DMS153 treated with DMSO at 0.1 percent for 48 hours (cell line): ENCODE data around the gene METTL22.

Source experiments
- DNase-seq: peaks from one replicate; lab custom pipeline; 2025; ENCODE audit not compliant: unreplicated experiment; lab: John Stamatoyannopoulos, UW

Gene METTL22, protein sequence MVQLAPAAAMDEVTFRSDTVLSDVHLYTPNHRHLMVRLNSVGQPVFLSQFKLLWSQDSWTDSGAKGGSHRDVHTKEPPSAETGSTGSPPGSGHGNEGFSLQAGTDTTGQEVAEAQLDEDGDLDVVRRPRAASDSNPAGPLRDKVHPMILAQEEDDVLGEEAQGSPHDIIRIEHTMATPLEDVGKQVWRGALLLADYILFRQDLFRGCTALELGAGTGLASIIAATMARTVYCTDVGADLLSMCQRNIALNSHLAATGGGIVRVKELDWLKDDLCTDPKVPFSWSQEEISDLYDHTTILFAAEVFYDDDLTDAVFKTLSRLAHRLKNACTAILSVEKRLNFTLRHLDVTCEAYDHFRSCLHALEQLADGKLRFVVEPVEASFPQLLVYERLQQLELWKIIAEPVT

DNA sequence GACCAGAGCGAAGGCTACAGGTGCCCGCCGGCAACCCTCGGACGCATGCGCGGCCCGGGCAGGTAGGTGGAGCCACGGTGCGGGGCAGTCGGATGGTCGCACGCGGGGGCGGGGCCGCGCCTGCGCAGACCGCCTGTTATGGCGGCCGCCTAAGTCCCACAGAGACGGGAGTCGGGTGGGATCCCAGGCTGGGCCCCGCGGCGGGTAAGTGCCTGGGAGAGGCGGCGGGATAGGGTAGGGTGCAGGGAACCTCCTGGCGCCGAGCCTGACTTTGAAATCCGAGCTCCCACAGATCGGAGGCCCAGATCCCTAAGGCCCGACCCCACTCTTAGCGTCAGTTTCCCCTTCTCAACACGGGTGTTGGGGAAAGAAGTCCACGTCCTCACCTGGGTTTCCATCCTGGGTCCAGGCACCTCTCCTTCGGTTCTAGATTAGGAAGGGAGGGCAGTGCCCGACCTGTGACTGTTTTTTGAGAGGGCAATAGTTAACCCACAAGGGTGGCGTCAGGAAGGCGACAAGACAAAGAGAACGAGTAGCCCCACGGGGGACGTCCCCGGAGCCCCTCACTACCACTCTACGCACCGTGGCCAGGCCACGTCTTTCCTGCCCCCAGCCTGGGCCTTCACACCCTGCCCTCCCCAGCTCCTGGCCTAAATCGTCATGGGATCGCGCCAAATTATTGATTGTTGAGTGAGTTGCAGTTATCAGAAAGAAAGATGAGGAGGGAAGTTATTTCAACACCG is at the start of gene METTL22:
Gene METTL22, plus strand, starts transcription at position 127 of the 743 bp plus-strand sequence. CDS start 3,968 bp downstream, outside the sequence.
- DNase-seq = peak; percentile 67

GRCh38 chr16:8572063-8572918 is 49.2 kb upstream of the METTL22 start:
- DNase-seq = no peak

GRCh38 chr16:8572919-8573724 is 48.4 kb upstream of the METTL22 start:
- peak; percentile 20 for DNase-seq

DNA sequence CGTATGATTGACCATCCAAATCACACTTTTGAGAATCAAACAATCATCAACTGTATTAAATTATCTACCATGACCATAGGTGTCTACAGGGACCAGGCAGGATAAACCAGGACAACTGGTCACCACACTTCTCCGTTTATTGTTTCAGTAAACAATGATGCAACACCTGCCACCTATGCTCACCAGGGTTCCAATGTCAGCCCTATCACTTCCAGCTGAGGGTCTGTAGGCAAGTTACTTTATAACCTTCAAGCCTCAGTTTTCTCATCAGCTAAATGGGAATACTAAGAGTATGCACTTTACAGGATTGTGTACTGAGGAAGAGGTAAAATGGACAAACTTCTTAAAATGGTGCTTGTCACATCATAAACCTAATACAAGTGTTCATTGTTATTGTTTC is 46.1 kb upstream of the METTL22 start:
- DNase-seq = no peak

DNA sequence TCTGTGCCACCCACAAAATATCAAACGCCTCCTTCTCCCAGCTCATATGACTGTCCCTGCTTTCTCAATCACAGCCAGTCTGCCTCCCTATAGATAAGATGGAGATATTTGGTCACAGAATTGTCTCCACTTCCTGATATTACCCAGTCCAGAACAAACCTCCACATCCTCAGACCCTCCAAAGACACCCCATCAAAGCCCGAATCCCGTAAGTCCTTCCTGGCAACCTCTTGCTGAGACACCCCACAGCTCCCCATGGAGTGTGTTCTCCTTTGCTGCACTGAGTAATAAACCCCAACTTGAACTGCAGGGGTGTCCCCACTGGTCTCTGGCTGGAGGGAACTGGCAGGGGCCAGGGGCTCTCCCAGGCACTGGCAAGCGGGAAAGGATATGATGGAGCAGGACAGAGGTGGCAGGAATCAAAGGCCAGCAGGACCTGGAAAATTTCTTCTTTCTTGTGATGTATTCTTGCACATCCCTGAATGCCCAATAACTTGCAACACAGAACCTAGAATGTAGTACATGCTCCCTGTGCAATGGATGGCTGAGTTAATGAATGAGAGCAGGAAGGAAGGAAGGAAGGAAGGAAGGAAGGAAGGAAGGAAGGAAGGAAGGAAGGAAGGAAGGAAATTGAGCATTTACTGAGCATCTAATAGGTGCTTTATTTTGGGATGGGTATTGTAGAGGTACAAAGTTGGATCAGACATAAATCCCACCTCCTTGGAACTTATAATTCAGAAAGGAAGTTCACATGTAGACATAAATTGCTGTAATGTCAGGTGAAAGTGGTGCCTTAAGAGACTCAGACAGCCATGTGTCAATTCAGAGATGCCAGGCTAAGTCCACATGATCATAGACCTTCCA is 45.1 kb upstream of the METTL22 start:
- DNase-seq = no peak

- no peak for DNase-seq
Measured at GRCh38 chr16:8577678-8578304, 43.7 kb upstream of the METTL22 start.

DNA sequence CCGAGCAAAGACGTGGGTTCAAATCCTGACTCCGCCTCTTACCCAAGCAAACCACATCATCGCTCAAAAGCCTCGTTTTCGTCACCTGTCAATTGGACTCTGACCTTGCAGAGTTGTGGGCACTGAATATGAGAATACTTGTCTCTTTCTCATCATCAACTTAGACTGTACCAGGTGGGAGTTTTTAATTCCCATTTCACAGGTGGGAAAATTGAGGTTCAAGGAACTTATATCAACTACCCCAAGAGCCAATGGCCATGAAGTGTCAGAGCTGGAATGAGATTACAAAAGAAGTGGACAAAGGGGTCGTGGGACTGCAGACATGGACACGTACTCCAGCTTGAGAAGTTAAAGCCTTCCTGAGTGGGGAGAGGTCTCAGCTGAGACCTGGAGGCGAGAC is 41.9 kb upstream of the METTL22 start:
- no peak for DNase-seq

DNA sequence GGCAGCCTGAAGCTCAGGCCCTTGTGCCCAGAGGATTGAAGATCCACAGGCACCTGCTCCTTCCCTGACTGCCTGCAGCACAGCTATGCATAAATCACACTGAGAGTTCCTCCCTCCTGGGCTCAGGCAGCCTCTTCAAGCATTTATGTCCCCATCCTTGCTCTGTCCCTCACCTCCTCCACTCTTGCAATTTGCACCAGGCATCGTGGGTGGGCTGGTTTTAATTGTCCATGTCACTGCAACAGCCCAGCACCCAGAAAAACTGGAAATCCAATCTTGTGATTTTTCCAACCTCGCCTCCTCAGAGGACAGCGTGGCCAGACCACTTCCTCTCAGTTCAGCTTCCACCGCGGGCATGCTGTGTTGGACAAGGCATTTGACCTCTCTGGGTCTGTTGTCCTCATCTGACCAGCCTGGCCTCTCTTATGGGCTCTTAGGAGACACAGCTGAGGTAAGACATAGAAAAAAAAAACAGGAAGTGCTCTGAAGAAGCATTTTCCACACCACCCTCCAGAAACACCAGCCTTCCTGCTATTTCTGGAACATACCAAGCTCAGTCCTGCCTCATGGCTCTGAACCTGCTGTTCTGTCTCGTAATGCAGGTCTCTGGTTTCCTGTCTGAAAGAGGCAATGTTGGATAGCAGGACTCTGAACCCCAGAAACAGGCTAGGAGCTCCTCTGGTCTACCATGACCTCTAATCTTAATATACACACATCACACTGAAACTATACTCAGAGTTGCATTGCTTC is 39.5 kb upstream of the METTL22 start:
- no peak for DNase-seq

- DNase-seq = no peak
Measured at GRCh38 chr16:8583199-8583598, 38.3 kb upstream of the METTL22 start.

DNA sequence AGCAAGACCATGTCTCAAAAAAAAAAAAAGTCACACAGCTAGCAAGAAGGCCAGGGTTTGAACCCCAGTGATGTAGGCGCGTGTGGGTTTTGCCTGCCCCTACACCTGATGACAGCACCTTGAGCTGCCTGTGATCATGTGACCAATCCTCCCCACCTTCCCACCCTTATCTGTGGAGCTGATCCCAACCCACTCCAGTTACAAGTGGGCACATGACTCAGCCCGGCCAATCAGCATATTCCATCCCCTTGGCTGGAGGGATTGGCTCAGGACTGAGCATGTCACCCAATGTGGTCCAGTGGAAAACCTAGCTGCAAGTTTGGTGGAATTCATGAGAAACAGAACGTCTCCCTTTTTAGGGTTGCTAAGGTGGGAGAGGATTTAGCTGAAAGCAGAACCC is 37.8 kb upstream of the METTL22 start:
- DNase-seq = no peak

DNA sequence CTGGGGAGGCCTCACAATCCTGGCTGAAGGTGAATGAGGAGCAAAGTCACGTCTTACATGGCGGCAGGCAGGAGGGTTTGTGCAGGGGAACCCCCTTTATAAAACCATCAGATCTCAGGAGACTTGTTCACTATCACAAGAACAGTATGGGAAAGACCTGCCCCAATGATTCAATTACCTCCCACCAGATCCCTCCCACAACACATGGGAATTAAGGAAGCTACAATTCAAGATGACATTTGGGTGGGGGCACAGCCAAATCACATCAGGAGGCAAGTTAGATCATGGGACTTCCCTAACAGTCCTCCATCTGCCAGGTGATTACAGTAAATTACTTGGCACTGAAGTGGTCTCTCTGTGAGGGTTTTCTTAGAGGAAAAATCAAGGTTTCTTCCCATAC is 36.5 kb upstream of the METTL22 start:
- no peak for DNase-seq

GRCh38 chr16:8585857-8586256 is 35.6 kb upstream of the METTL22 start:
- no peak for DNase-seq

GRCh38 chr16:8587065-8587464 is 34.4 kb upstream of the METTL22 start:
- no peak for DNase-seq

DNA sequence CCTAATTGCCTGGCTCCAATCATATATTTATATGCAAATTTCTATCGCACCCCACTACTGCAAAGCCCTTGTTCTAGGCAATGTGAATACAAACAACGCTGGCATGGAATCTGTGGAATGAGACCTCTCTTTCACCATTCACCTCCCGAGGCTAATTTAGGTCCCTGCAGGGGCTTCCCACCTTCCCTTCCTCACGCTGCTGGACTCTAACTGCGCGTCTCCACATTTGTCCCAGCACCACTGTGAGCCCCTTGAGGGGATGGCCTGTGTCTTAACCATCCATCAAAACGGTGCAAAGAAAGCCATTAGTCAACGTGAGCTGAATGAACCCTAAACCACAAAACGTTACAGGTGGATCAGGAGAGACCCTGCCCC is 32.8 kb upstream of the METTL22 start:
- no peak for DNase-seq

DNA sequence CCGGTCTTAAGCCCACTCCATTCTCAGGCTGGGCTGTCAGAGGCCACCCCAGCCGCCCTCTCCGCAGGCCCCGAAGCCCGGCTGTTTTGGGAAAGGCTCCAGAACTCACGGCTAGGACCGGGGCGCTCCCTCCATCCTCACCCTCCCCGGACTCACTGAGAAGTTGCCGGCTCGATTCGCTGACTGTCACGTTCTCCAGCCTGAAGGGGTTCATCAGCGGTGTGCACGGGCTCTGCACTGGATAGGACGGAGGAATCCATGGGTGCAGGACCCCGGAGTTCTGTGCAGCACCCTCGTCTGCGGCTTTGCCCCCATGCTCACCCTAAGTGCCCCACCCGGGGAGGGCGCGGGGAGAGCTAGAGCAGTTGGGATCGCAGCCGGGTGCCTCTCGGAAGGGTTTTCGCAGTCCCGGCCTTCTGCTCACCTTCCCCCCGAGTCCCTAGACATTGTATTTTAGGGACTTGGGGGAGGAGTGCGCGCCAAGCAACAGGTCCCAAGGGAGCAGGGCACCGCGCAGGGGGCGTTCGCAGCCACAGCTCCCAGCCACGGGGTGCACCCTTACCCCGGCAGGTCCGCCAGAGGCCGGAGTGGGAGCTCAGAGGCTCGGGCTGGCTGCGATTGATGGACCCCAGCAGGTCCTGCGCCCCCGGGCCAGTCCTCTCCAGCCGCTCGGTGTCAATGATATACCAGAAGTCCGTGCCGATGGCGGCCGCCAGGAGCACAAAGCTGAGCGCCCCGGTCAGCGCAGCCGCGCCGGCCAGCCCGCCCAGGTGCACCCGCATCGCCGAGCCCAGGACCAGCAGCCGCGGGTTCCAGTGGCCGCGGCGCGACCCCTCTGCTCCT is 32.2 kb upstream of the METTL22 start:
- DNase-seq = no peak

DNA sequence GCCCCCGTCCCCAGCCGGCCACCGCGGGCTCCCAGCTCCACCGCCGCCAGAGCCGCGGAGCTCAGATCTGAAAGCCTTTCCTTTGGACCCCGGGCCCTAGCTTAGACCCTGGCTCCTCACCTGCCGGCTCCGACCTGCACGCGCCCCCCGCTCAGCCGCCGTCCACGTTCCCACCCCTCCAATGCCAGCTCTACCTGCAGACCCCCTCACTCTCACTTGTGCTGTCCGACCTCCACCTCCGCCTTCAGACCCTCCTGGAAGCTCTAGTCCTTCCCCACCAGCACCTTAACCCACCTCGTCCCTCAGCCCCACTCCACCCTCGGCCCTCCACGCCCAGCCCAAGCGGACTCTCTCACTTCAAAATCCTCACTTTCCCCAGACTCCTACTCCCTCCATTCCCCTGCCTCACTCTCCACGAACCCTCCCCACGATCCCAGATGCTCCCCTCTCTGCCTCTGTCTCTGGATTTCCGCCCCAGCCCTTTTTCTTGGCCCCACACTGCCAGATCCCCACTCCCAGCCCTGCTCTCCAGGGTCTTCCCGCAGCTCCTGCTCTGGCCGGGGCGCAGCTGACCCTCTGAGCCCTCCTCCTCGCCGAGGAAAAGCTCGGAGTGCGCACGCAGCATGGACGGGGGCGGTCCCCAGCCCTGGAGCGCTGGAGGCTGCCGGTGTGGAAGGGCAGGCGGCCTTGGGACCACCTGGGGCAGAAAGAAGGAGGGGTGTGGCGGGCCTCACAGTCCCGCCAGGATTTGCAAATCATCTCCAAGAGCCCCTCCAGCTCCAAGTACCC is 31.4 kb upstream of the METTL22 start, which contains the start of gene TMEM114:
Gene TMEM114, minus strand, starts transcription at position 612 of the 789 bp plus-strand sequence. CDS start 673 bp downstream, outside the sequence.
- DNase-seq = no peak

DNA sequence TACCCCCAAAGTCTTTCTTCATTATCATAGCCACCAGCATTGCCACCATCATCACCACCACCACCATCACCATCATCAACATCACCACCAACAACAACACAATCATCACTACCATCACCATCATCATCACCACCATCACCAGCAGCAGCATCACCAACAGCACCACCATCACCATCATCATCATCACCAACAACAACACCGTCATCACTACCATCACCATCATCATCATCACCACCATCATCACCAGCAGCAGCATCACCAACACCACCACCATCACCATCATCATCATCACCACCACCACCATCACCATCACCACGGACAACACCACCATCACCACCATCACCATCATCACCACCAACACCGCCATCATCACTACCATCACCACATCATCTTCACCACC is 30.7 kb upstream of the METTL22 start:
- no peak for DNase-seq
